Stimulated activated CD4-positive, alpha-beta T cell treated with anti-CD3 and anti-CD28 coated beads, Interleukin-1b, Interleukin-23, amount 100 ng/mL, for 24 hours (primary cell): ENCODE results near the gene TEF.

Experiments
- DNase-seq, 4 experiments: peaks; one replicate each; pipeline ENCODE4 v3.0.0-alpha.2; 2020; ENCODE audit warnings: low read depth in 4 of 4, low spot score in 1 of 4

The TEF gene

DNA sequence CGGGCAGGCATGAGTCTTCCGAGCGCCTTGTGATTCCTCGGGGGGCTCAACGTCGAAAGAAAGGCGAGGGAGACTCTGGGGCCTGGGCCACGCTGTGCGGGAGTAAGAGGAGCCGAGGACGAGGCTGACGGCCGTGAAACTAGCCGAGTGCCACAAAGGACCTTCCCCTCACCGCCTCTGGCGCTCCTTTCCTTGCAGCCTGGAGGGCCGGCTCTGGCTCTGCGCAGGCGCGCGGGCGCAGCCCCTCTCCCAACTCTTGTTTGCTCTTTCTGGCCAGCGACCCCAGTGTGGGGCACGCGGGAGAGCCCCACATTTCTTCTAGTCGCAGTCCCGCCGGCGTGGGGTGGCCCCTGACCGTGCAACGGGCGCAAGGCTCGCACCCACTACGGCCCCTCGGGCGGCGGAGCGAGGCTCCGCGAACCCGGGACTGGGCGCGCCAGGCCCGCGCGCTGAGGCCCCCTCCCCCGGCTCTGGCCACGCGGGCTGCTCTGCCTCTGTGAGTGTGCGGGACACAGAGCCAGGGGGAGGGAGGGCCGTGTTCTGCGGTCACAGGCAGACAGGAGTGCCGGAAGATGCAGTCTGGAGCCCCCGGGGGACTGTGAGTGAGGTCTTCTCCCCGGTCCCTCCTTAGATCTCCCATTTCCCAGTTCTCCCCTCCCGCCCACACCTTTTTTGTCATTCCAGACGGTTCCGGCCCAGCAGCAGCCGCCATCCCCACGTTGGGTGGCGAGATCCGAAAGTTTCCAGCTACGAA, 65.9 kb downstream of the TEF start:
- peak in 2 of 4 experiments; percentile 46 to 48 for DNase-seq

DNA sequence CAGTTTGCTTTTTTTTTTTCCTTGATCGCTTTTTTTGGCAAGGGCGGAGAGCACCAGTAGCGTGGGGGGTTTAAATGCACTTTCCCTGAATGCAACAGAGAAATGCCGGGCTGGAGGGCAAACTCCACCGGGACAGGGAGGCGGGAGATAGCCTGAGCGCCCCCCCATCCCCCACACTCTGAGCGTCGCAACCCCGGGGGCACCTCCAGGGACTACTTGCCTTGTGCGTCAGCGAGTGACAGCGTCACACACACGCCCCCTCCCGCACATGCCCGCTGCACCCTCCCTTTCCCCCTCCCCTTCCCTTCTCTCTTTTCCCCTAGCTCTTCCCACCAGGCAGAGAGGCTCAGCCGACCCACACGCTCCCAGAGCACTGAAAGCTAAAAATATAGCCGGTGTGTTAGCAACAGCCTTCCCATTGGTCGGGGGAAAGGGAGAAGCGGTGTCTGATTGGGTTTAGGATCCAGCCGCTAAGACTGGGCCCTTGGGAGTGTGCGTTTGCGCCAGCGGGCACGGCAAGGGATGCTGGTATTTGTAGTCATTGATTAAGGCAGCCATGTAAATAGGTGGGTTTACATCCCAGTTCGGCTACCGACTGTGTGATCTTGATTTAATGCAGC, 66.6 kb downstream of the TEF start:
- DNase-seq, result peak; percentile 68 to 89 (median 78)
